Kidney (tissue), 14 donors: Measurements from ENCODE around the gene LZTS2. TPM values are rescaled to one million over a fixed set of nuclear protein-coding genes. Genes with fewer than 3 reads are reported as not detected.

Source experiments
- DNase-seq, 5 donors: peaks; one replicate each; pipeline ENCODE4 v3.0.0-alpha.2; 2013 to 2020
- FAIRE-seq: peaks from 2 replicates; lab custom pipeline; 2012; peaks lifted over from hg19 to GRCh38; lab: Jason Lieb, UNC
- H3K27ac ChIP-seq, 2 donors: one replicate each; pipeline ENCODE4 v1.7.0; 2013; ENCODE audit warnings: low read depth in 2 of 2, low read length in 2 of 2, inconsistent platforms in 1 of 2
- H3K27me3 ChIP-seq: one replicate; pipeline ENCODE4 v1.7.1; 2013; ENCODE audit warnings: low read length, inconsistent platforms; ENCODE audit not compliant: control insufficient read depth, insufficient read depth
- H3K36me3 ChIP-seq, 3 donors: one replicate each; pipeline versions ENCODE4 v1.7.0 to v1.7.1; 2013; ENCODE audit warnings: low read length in 3 of 3, control low read depth in 1 of 3, inconsistent platforms in 1 of 3; ENCODE audit not compliant: insufficient read depth in 3 of 3, control insufficient read depth in 2 of 3
- H3K4me1 ChIP-seq, 3 donors: one replicate each; pipeline versions ENCODE4 v1.7.0 to v1.7.1; 2013; ENCODE audit warnings: low read length in 3 of 3, inconsistent platforms in 1 of 3, low read depth in 1 of 3; ENCODE audit not compliant: control insufficient read depth in 2 of 3, insufficient read depth in 2 of 3
- H3K4me3 ChIP-seq, 3 donors: one replicate each; pipeline versions ENCODE4 v1.7.0 to v1.8.1; 2013; ENCODE audit warnings: low read length in 3 of 3, control low read depth in 1 of 3, inconsistent platforms in 1 of 3
- H3K9ac ChIP-seq, 3 donors: one replicate each; pipeline versions ENCODE4 v1.7.0 to v1.7.1; 2013; ENCODE audit warnings: low read length in 3 of 3, control low read depth in 1 of 3, inconsistent platforms in 1 of 3
- H3K9me3 ChIP-seq, 3 donors: one replicate each; pipeline versions ENCODE4 v1.7.0 to v1.7.1; 2013; ENCODE audit warnings: low read length in 3 of 3, control low read depth in 1 of 3, inconsistent platforms in 1 of 3; ENCODE audit not compliant: control insufficient read depth in 2 of 3, insufficient read depth in 1 of 3
- CTCF ChIP-seq: IDR thresholded peaks from 3 replicates; pipeline ENCODE4 v1.5.1; 2012; ENCODE audit warnings: mild to moderate bottlenecking, moderate library complexity, borderline replicate concordance; ENCODE audit not compliant: insufficient read depth; ENCODE audit errors: extremely low read depth
- intact Hi-C: fragments of 100-400 bp; cut with DNase I; formaldehyde crosslinking; loops from one replicate; pipeline ENCODE4 v1.11.1; 2022
- polyA plus RNA-seq: library from polyadenylated mRNA; stranded (reverse); fragments of 350-450 nt; fragmentation: Illumina TruSeq; extraction: RNeasy Lipid Tissue Mini Kit (QIAGEN cat#74804); gene quantifications from one replicate; pipeline ENCODE4 v1.2.3, GENCODE V29; 2014; ENCODE audit warnings: low read depth, low replicate concordance; ENCODE audit not compliant: insufficient read depth
- total RNA-seq: library from RNA; stranded (reverse); fragmentation: NEBNext Ultra II Directional; extraction: Animal tissue kit (Norgen Biotek cat#: 25700); gene quantifications from one replicate; pipeline ENCODE4 v1.2.1, GENCODE V29; 2021
- donor health status: control.
- donor health status: control.
- donor health status: control.
- donor health status: control.
- donor health status: control.
- donor health status: DM: yes; HTN: yes; CAD: no.
- donor health status: Normal renal cell carcinoma (clear cell type).

Gene LZTS2
- total and polyA plus RNA-seq, 2 donors from 2014 or later, result 47.3 to 54.7 TPM

GRCh38 chr10:100963826-100964225 is 35.8 kb upstream of the LZTS2 start:
- FAIRE-seq (no peak), DNase-seq (no peak)
- H3K36me3 ChIP-seq, result peaks cover 4 to 25% (median 7%) of the 10 kb centered on the region in 3 donors
- H3K27me3 ChIP-seq, result no peaks in the 10 kb centered on the region
- TF ChIP-seq CTCF, result no peak
- H3K27ac ChIP-seq, result no peak overlapping the region
- H3K9ac ChIP-seq, result no peak overlapping the region
- intact Hi-C loops, result no loop called here
- H3K4me1 ChIP-seq, result peaks cover 0 to 6% (median 5%) of the 10 kb centered on the region in 3 donors
- no peaks in the 10 kb centered on the region for H3K9me3 ChIP-seq
- no peak overlapping the region for H3K4me3 ChIP-seq

GRCh38 chr10:100965820-100966219 is 33.8 kb upstream of the LZTS2 start:
- Histone ChIP-seq H3K27me3 (no peaks in the 10 kb centered on the region), H3K27ac (no peak overlapping the region), H3K36me3 (peaks cover 4 to 10% (median 4%) of the 10 kb centered on the region in 3 donors), H3K9me3 (no peaks in the 10 kb centered on the region), H3K9ac (no peak overlapping the region), H3K4me3 (no peak overlapping the region), H3K4me1 (peaks cover 3 to 14% (median 13%) of the 10 kb centered on the region in 3 donors)
- no peak for TF ChIP-seq CTCF
- no peak for DNase-seq
- FAIRE-seq, result no peak
- intact Hi-C loops, result no loop called here

GRCh38 chr10:100966887-100967286 is 32.7 kb upstream of the LZTS2 start:
- H3K9ac ChIP-seq, result no peak overlapping the region
- H3K36me3 ChIP-seq, result peaks cover 4 to 10% (median 4%) of the 10 kb centered on the region in 3 donors
- no peak for DNase-seq
- H3K27me3 ChIP-seq, result no peaks in the 10 kb centered on the region
- no peaks in the 10 kb centered on the region for H3K9me3 ChIP-seq
- intact Hi-C loops, result no loop called here
- no peak for FAIRE-seq
- no peak overlapping the region for H3K4me3 ChIP-seq
- TF ChIP-seq CTCF, result no peak
- no peak overlapping the region for H3K27ac ChIP-seq
- peaks cover 5 to 22% (median 22%) of the 10 kb centered on the region in 3 donors for H3K4me1 ChIP-seq

- H3K27me3 ChIP-seq, result no peaks in the 10 kb centered on the region
- DNase-seq (no peak), FAIRE-seq (no peak)
- TF ChIP-seq CTCF, result no peak
- no peak overlapping the region for H3K4me3 ChIP-seq
- H3K9ac ChIP-seq, result no peak overlapping the region
- H3K9me3 ChIP-seq, result no peaks in the 10 kb centered on the region
- peaks cover 5 to 24% (median 24%) of the 10 kb centered on the region in 3 donors for H3K4me1 ChIP-seq
- H3K36me3 ChIP-seq, result peaks cover 4 to 8% (median 4%) of the 10 kb centered on the region in 3 donors
- H3K27ac ChIP-seq, result no peak overlapping the region
- intact Hi-C loops, result no loop called here
Measured at GRCh38 chr10:100967332-100967731, 32.3 kb upstream of the LZTS2 start.
